ENCODE data around the gene EGFLAM.
"Not testable (repeated sequence)": the region's sequence is repeated elsewhere in the genome, so short reads cannot be mapped to it uniquely, and the experiment has no call there.

EGFLAM gene

GRCh38 chr5:38380537-38380936 lies 122.2 kb downstream of the EGFLAM start:
- no peak for DNase-seq

GRCh38 chr5:38381361-38381760 lies 123.0 kb downstream of the EGFLAM start:
- DNase-seq = no peak

- DNase-seq = peak in 1 of 2 donors; percentile 36
These were observed 124.5 kb downstream of the EGFLAM start for GRCh38 chr5:38382898-38383297.

GRCh38 chr5:38383701-38384100 lies 125.3 kb downstream of the EGFLAM start:
- no peak for DNase-seq

- DNase-seq = no peak
These were observed 126.0 kb downstream of the EGFLAM start for GRCh38 chr5:38384396-38384795.

- DNase-seq = no peak
These were observed 128.8 kb downstream of the EGFLAM start for GRCh38 chr5:38387161-38387560.

GRCh38 chr5:38393636-38394035 lies 135.3 kb downstream of the EGFLAM start:
- no peak for DNase-seq

GRCh38 chr5:38396766-38397165 lies 138.4 kb downstream of the EGFLAM start:
- DNase-seq = no peak

GRCh38 chr5:38400365-38400764 lies 142.0 kb downstream of the EGFLAM start:
- no peak for DNase-seq

- DNase-seq = no peak
These were observed 142.8 kb downstream of the EGFLAM start for GRCh38 chr5:38401145-38401544.

- DNase-seq = no peak
These were observed 145.0 kb downstream of the EGFLAM start for GRCh38 chr5:38403406-38403805.

- DNase-seq = no peak
These were observed 145.7 kb downstream of the EGFLAM start for GRCh38 chr5:38403877-38404635.

- no peak for DNase-seq
These were observed 146.4 kb downstream of the EGFLAM start for GRCh38 chr5:38404667-38405276.

GRCh38 chr5:38408446-38409198 lies 150.3 kb downstream of the EGFLAM start:
- DNase-seq = no peak

- DNase-seq = no peak
These were observed 152.1 kb downstream of the EGFLAM start for GRCh38 chr5:38410304-38410990.

GRCh38 chr5:38413696-38414095 lies 155.3 kb downstream of the EGFLAM start:
- no peak for DNase-seq

- DNase-seq = no peak
These were observed 156.0 kb downstream of the EGFLAM start for GRCh38 chr5:38414348-38414747.

GRCh38 chr5:38415772-38416171 lies 157.4 kb downstream of the EGFLAM start:
- not testable (repeated sequence) for DNase-seq

GRCh38 chr5:38417658-38418017 lies 159.3 kb downstream of the EGFLAM start:
- no peak for DNase-seq

- DNase-seq = no peak
These were observed 161.9 kb downstream of the EGFLAM start for GRCh38 chr5:38420246-38420645.

- DNase-seq = no peak
These were observed 162.5 kb downstream of the EGFLAM start for GRCh38 chr5:38420691-38421390.

GRCh38 chr5:38422622-38423021 lies 164.3 kb downstream of the EGFLAM start:
- no peak for DNase-seq

All from bone marrow (tissue), 2 donors.